Effector memory CD4-positive, alpha-beta T cell (primary cell): Measurements from ENCODE around the gene CPNE2.
"Not testable (repeated sequence)": the region's sequence is repeated elsewhere in the genome, so short reads cannot be mapped to it uniquely, and the experiment has no call there.

ENCODE experiments used
- DNase-seq, 3 donors: peaks; one replicate each; pipeline ENCODE4 v3.0.0-alpha.2; 2020
- H3K27ac ChIP-seq: 2 replicates; pipeline ENCODE4 v1.7.0; 2013; ENCODE audit warnings: mild to moderate bottlenecking, low read length, moderate library complexity; ENCODE audit not compliant: insufficient read depth, poor library complexity, severe bottlenecking
- H3K27me3 ChIP-seq: replicated peaks from 2 replicates; pipeline ENCODE4 v1.7.0; 2013; ENCODE audit warnings: mild to moderate bottlenecking, low read length; ENCODE audit not compliant: insufficient read depth, control insufficient read depth, poor library complexity, severe bottlenecking
- H3K36me3 ChIP-seq: 2 replicates; pipeline ENCODE4 v1.7.0; 2013; ENCODE audit warnings: mild to moderate bottlenecking, low read length, moderate library complexity; ENCODE audit not compliant: control insufficient read depth, insufficient read depth
- H3K4me1 ChIP-seq: 2 replicates; pipeline ENCODE4 v1.7.0; 2013; ENCODE audit warnings: low read length, mild to moderate bottlenecking; ENCODE audit not compliant: control insufficient read depth, insufficient read depth, poor library complexity, severe bottlenecking
- H3K4me3 ChIP-seq: 2 replicates; pipeline ENCODE4 v1.7.0; 2013; ENCODE audit warnings: low read length, low read depth, mild to moderate bottlenecking; ENCODE audit not compliant: insufficient read depth, poor library complexity, severe bottlenecking
- H3K9me3 ChIP-seq: 2 replicates; pipeline ENCODE4 v1.7.0; 2013; ENCODE audit warnings: mild to moderate bottlenecking, low read length, moderate library complexity; ENCODE audit not compliant: control insufficient read depth

CPNE2 gene

DNA sequence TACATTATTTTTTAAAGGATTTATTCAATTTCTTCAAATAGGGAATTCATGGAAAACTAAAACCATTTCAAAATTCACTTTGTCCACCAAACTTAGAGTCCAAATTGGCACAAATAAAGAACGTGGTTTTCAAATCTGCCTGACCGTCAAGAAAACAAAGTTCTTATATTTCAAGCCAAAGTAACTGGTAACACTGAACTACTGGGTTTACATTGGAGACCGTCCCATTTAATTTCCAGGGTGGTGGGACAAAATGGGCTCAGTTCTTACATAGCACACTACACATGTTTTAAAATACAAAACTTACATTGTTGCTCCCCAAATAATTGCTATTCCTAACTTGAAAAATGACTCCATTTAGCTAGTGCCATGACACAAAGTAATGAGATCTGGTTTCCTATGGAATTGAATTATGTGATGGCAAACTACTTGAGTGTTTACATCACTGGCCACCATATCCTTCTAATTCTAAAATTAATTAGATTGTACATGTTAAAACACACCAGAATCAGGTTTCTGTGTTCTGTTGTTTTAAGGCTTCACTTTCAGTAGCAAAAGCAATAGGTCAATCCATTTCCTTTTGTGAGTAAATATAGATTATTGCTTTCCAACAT, 86.9 kb downstream of the CPNE2 start:
- Histone ChIP-seq H3K36me3 (peaks cover 3% of the 10 kb centered on the region), H3K27me3 (no peaks in the 10 kb centered on the region), H3K4me3 (no peak overlapping the region)

DNA sequence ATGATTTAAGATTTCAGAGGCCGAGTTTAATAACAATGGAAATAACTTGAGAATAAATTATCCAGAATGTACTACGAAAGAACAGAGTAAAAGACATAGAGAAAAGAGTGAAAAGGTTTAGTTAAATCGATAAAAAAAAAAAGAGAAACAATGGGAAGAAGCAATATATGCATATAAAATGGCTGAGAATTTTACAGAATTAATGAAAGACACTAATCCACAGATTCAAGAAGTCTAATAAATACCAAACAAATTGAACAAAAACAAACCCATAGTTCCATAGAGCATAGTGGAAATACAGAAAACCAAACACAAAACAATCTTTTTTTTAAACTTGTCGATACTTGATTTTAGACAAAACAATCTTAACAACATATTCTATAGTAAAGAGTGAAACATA, 91.7 kb downstream of the CPNE2 start:
- no peaks in the 10 kb centered on the region for H3K36me3 ChIP-seq
- DNase-seq, result no peak
- H3K27me3 ChIP-seq, result no peaks in the 10 kb centered on the region
- no peak overlapping the region for H3K27ac ChIP-seq
- H3K4me1 ChIP-seq, result peaks cover 9% of the 10 kb centered on the region
- H3K9me3 ChIP-seq, result no peaks in the 10 kb centered on the region
- H3K4me3 ChIP-seq, result no peak overlapping the region

More for the DNA sequence above, 86.9 kb downstream of the CPNE2 start:
- Histone ChIP-seq H3K9me3 (no peaks in the 10 kb centered on the region), H3K27ac (no peak overlapping the region), H3K4me1 (no peaks in the 10 kb centered on the region)
- DNase-seq, result no peak

DNA sequence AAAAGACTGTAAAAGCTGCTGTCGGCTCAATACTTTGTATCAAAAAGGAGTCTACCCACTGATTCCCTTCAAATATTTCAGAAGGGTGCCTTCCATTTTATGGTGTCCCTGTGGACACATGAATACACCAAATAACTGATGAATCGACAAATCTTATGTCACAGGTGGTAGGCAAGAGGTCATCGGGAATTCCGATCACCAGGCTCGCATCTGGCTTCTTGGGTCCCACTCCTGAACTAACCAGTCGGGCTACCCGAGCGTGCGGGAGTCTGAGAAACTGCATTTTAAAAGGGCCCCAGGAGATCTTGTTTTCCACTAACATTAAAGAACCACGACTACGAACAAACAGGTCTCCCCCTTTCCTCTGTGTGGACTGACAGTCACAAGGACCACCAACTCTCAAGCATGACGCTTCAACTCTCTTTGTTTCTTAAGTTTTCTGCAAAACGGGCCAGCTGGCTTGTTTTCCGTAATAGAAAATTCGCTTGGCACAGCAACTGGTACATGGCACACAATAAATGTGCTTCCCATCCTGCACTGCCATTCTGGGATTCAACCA, 92.6 kb downstream of the CPNE2 start:
- peak overlapping the region; percentile 94 for H3K27ac ChIP-seq
- peak overlapping the region; percentile 99 for H3K4me3 ChIP-seq
- H3K4me1 ChIP-seq, result peaks cover 9% of the 10 kb centered on the region
- H3K9me3 ChIP-seq, result no peaks in the 10 kb centered on the region
- no peaks in the 10 kb centered on the region for H3K36me3 ChIP-seq
- no peaks in the 10 kb centered on the region for H3K27me3 ChIP-seq
- no peak for DNase-seq

DNA sequence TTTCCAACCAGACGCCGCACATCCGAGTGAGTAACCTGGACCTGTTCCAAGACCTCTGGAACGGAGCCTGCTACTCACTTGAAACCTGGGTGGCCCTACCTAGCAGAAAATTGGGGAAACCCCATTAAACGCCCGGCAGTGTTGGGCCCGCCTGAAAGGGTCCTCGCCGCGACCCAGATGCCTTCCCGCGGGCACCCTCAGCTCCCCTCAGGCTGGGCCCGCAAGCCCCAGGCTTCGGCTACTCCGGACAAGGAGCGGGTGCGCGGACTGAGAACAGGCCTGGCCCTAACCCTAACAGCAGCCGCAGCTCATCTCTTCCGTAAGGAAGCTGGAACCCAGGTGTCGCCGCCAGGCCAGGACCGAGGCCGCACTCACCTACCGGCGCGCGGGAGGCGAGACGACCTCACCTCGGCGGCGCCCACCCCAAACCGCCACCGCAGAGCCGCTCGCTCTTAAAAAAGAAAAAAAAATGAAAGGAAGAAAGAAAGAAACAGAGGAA, 93.1 kb downstream of the CPNE2 start:
- DNase-seq, result peak; percentile 22 to 34 (median 25)
- H3K27ac ChIP-seq, result peak overlapping the region; percentile 94
- no peaks in the 10 kb centered on the region for H3K9me3 ChIP-seq
- H3K4me3 ChIP-seq, result peak overlapping the region; percentile 99
- peaks cover 9% of the 10 kb centered on the region for H3K4me1 ChIP-seq
- no peaks in the 10 kb centered on the region for H3K36me3 ChIP-seq
- H3K27me3 ChIP-seq, result no peaks in the 10 kb centered on the region

GRCh38 chr16:57185945-57186871, 93.8 kb downstream of the CPNE2 start, which contains the start of the genes PSME3IP1 and RSPRY1:
Gene PSME3IP1 (minus strand): TSS chr16:57186039. CDS start chr16:57173854, 12,185 bp downstream.
Gene RSPRY1 (plus strand): TSS chr16:57186329. CDS start chr16:57204659, 18,330 bp downstream.
- peak; percentile 98 to 99 (median 99) for DNase-seq
- H3K27me3 ChIP-seq, result no peaks in the 10 kb centered on the region
- H3K4me1 ChIP-seq, result peaks cover 9% of the 10 kb centered on the region
- no peaks in the 10 kb centered on the region for H3K9me3 ChIP-seq
- H3K4me3 ChIP-seq, result peak within 1 kb of the TSS; percentile 99
- H3K27ac ChIP-seq, result peak within 1 kb of the TSS; percentile 94
- H3K36me3 ChIP-seq, result no peaks in the 10 kb centered on the region

GRCh38 chr16:57186872-57187854, 94.8 kb downstream of the CPNE2 start:
- DNase-seq, result no peak
- Histone ChIP-seq H3K4me3 (peak overlapping the region; percentile 99), H3K4me1 (peaks cover 9% of the 10 kb centered on the region), H3K9me3 (no peaks in the 10 kb centered on the region), H3K27ac (peak overlapping the region; percentile 92), H3K36me3 (no peaks in the 10 kb centered on the region), H3K27me3 (no peaks in the 10 kb centered on the region)

- not testable (repeated sequence) for H3K9me3 ChIP-seq, H3K36me3 ChIP-seq, H3K4me1 ChIP-seq, H3K27me3 ChIP-seq, DNase-seq
- peak overlapping the region; percentile 99 for H3K4me3 ChIP-seq
- peak overlapping the region; percentile 92 for H3K27ac ChIP-seq
Measured at GRCh38 chr16:57187902-57188710, 95.7 kb downstream of the CPNE2 start.

DNA sequence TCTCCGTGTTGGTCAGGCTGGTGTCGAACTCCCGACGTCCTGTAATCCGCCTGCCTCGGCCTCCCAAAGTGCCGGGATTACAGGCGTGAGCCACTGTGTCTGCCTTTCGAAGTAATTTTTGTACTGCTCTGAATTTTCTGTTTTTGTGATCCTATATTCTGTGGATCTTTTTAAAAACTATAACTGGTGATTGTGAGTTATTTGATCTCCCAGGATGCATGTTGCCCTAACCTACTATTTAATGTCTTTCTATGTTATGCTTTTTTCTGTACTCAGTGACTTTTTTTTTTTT, 96.3 kb downstream of the CPNE2 start:
- Histone ChIP-seq H3K27ac (no peak overlapping the region), H3K4me3 (no peak overlapping the region), H3K4me1 (peaks cover 9% of the 10 kb centered on the region)

GRCh38 chr16:57189527-57189926, 97.1 kb downstream of the CPNE2 start:
- H3K27ac ChIP-seq, H3K36me3 ChIP-seq, H3K27me3 ChIP-seq, H3K4me1 ChIP-seq, H3K9me3 ChIP-seq, H3K4me3 ChIP-seq, DNase-seq: not testable (repeated sequence)

More for the DNA sequence above, 96.3 kb downstream of the CPNE2 start:
- no peaks in the 10 kb centered on the region for H3K9me3 ChIP-seq
- no peaks in the 10 kb centered on the region for H3K27me3 ChIP-seq
- no peak for DNase-seq
- no peaks in the 10 kb centered on the region for H3K36me3 ChIP-seq
